Chondrocyte (in vitro differentiated cells): ENCODE results near the gene KCTD7. TPM values are rescaled to one million over a fixed set of nuclear protein-coding genes. Genes with fewer than 3 reads are reported as not detected.
"Not testable (repeated sequence)": the region's sequence is repeated elsewhere in the genome, so short reads cannot be mapped to it uniquely, and the experiment has no call there.

Experiments used
- DNase-seq: peaks from one replicate; pipeline ENCODE4 v3.0.0; 2021; ENCODE audit warnings: mixed read lengths, low spot score
- H3K27ac Mint-ChIP-seq: one replicate; pipeline ENCODE4 v1.8.0; 2021; ENCODE audit warnings: mild to moderate bottlenecking, moderate library complexity, mixed read lengths; ENCODE audit not compliant: unreplicated experiment
- H3K27me3 Mint-ChIP-seq: 2 replicates; pipeline ENCODE4 v1.8.0; 2021; ENCODE audit warnings: low read depth, mixed read lengths
- H3K36me3 Mint-ChIP-seq: 2 replicates; pipeline ENCODE4 v1.8.0; 2021; ENCODE audit warnings: low read depth, mixed read lengths
- H3K4me1 Mint-ChIP-seq: 2 replicates; pipeline ENCODE4 v1.8.0; 2021; ENCODE audit warnings: low read depth, mild to moderate bottlenecking, mixed read lengths
- H3K4me3 Mint-ChIP-seq: one replicate; pipeline ENCODE4 v1.8.0; 2021; ENCODE audit warnings: mild to moderate bottlenecking, moderate library complexity, mixed read lengths; ENCODE audit not compliant: unreplicated experiment
- H3K9me3 Mint-ChIP-seq: 2 replicates; pipeline ENCODE4 v1.8.0; 2021; ENCODE audit warnings: low read depth, mixed read lengths
- CTCF ChIP-seq: fragments of 200-600 bp; sonication (generic); IDR thresholded peaks from 2 replicates; pipeline ENCODE4 v1.5.0; 2021; ENCODE audit warnings: antibody characterized with exemption, mild to moderate bottlenecking, moderate library complexity
- total RNA-seq: library from RNA; stranded (reverse); gene quantifications from 3 replicates; pipeline ENCODE4 v1.2.1, GENCODE V29; 2021

KCTD7 gene
- total RNA-seq, 1 donor from 2014 or later, result 16.4 TPM

- Mint-ChIP-seq H3K27me3 (no peaks in the 10 kb centered on the region), H3K4me1 (peaks cover 28% of the 10 kb centered on the region), H3K27ac (peak overlapping the region; percentile 54), H3K9me3 (no peaks in the 10 kb centered on the region), H3K36me3 (no peaks in the 10 kb centered on the region), H3K4me3 (no peak overlapping the region)
- TF ChIP-seq CTCF, result no peak
- no peak for DNase-seq
Observed at GRCh38 chr7:66679633-66680244, 51.1 kb downstream of the KCTD7 start.

GRCh38 chr7:66681491-66682349 is 53.0 kb downstream of the KCTD7 start:
- no peaks in the 10 kb centered on the region for H3K27me3 Mint-ChIP-seq
- peaks cover 28% of the 10 kb centered on the region for H3K4me1 Mint-ChIP-seq
- no peaks in the 10 kb centered on the region for H3K9me3 Mint-ChIP-seq
- no peaks in the 10 kb centered on the region for H3K36me3 Mint-ChIP-seq
- no peak for TF ChIP-seq CTCF
- peak overlapping the region; percentile 95 for H3K27ac Mint-ChIP-seq
- DNase-seq, result no peak
- peak overlapping the region; percentile 88 for H3K4me3 Mint-ChIP-seq

- H3K36me3 Mint-ChIP-seq, result peaks cover under 1% of the 10 kb centered on the region
- H3K4me1 Mint-ChIP-seq, result peaks cover 28% of the 10 kb centered on the region
- no peaks in the 10 kb centered on the region for H3K27me3 Mint-ChIP-seq
- H3K4me3 Mint-ChIP-seq, result peak overlapping the region; percentile 88
- no peak for DNase-seq
- H3K9me3 Mint-ChIP-seq, result no peaks in the 10 kb centered on the region
- H3K27ac Mint-ChIP-seq, result peak overlapping the region; percentile 95
- no peak for TF ChIP-seq CTCF
Observed at GRCh38 chr7:66682350-66683093, 53.8 kb downstream of the KCTD7 start.

GRCh38 chr7:66683094-66683769 is 54.6 kb downstream of the KCTD7 start:
- not testable (repeated sequence) for DNase-seq, H3K9me3 Mint-ChIP-seq, H3K27me3 Mint-ChIP-seq, H3K36me3 Mint-ChIP-seq
- peak overlapping the region; percentile 88 for H3K4me3 Mint-ChIP-seq
- peak overlapping the region; percentile 58 for H3K27ac Mint-ChIP-seq
- peaks cover 28% of the 10 kb centered on the region for H3K4me1 Mint-ChIP-seq

GRCh38 chr7:66683770-66684123 is 55.1 kb downstream of the KCTD7 start:
- Mint-ChIP-seq H3K27me3 (no peaks in the 10 kb centered on the region), H3K9me3 (peaks cover 7% of the 10 kb centered on the region), H3K4me3 (no peak overlapping the region), H3K27ac (no peak overlapping the region), H3K36me3 (peaks cover 8% of the 10 kb centered on the region), H3K4me1 (peaks cover 27% of the 10 kb centered on the region)
- no peak for TF ChIP-seq CTCF
- DNase-seq, result no peak

GRCh38 chr7:66685663-66686062 is 57.0 kb downstream of the KCTD7 start:
- not testable (repeated sequence) for H3K4me3 Mint-ChIP-seq, H3K27me3 Mint-ChIP-seq, H3K36me3 Mint-ChIP-seq, DNase-seq, H3K27ac Mint-ChIP-seq, H3K9me3 Mint-ChIP-seq
- peaks cover 22% of the 10 kb centered on the region for H3K4me1 Mint-ChIP-seq
